GM19395 (cell line): Measurements from ENCODE around the gene WDR55.
A peak's percentile ranks its signal among the peaks of the same experiment; 100 is the strongest.
"Not testable (repeated sequence)": the region's sequence is repeated elsewhere in the genome, so short reads cannot be mapped to it uniquely, and the experiment has no call there.

Experiments used
- ATAC-seq: cut with Tn5 transposase; IDR thresholded peaks from one replicate; pipeline ENCODE4 v1.9.1; 2021; ENCODE audit warnings: mild to moderate bottlenecking, moderate library complexity; ENCODE audit not compliant: unreplicated experiment

WDR55 gene

GRCh38 chr5:140708787-140709186 is 44.1 kb downstream of the WDR55 start:
- not testable (repeated sequence) for ATAC-seq

- peak; percentile 92 for ATAC-seq
These were observed 46.3 kb downstream of the WDR55 start for GRCh38 chr5:140710899-140711552.

- no peak for ATAC-seq
These were observed 47.1 kb downstream of the WDR55 start for GRCh38 chr5:140711794-140712193.

GRCh38 chr5:140713562-140714094 is 48.9 kb downstream of the WDR55 start:
- ATAC-seq, result no peak

GRCh38 chr5:140716238-140716637 is 51.5 kb downstream of the WDR55 start:
- ATAC-seq, result not testable (repeated sequence)

GRCh38 chr5:140718266-140718592 is 53.5 kb downstream of the WDR55 start:
- ATAC-seq, result no peak

GRCh38 chr5:140720738-140721137 is 56.0 kb downstream of the WDR55 start:
- not testable (repeated sequence) for ATAC-seq

GRCh38 chr5:140721395-140721794 is 56.7 kb downstream of the WDR55 start:
- not testable (repeated sequence) for ATAC-seq
